Heart left ventricle (tissue), 13 donors: ENCODE measurements around the gene CDC42.

Experiments
- POLR2A ChIP-seq, 2 donors: fragments of 450-650 bp; IDR thresholded peaks; one replicate each; pipeline ENCODE4 v1.6.1; 2017; ENCODE audit warnings: antibody characterized with exemption in 2 of 2, mild to moderate bottlenecking in 2 of 2, moderate library complexity in 2 of 2
- TF ChIP-seq, protein P1 (sequence below), 12 donors: fragments of 200-600 bp; sonication (generic) in 4 of 12; IDR thresholded peaks; one replicate each; pipeline versions ENCODE4 v1.5.0 to v1.8.0; 2018 to 2022; ENCODE audit warnings: antibody characterized with exemption in 12 of 12, mild to moderate bottlenecking in 5 of 12
- donor health status: ischemic (EF 13 %, LVEDD 7.1; RV severe dilation, severe dysfunction).
- donor health status: DM: no; HTN: yes; CAD: no.
- donor health status: DM: no; HTN: no; CAD: no.
- donor health status: ischemic (EF 25% LVEDD 6.9; RV normal size, moderate dysfunction).
- donor health status: ischemic (EF 25% LVEDD 5.7; RV mildly dilated, moderate dysfunction).
- donor health status: ischemic (EF 35%, LVEDD 5.7; RV mildly dilated, moderate dysfunction).
- donor health status: nonischemic (EF 11% LVEDD 7.7; RV severe dilation, severe dysfunction).
- donor health status: DM: yes; HTN: yes; CAD: no.
- donor health status: PGD.
- donor health status: ischemic (EF 29% LVEDD 5.4; RV normal size, mild dysfunction).
- donor health status: nonischemic (EF 23%, LVEDD 6.1; RV moderate dilation, normal function).

DNA sequence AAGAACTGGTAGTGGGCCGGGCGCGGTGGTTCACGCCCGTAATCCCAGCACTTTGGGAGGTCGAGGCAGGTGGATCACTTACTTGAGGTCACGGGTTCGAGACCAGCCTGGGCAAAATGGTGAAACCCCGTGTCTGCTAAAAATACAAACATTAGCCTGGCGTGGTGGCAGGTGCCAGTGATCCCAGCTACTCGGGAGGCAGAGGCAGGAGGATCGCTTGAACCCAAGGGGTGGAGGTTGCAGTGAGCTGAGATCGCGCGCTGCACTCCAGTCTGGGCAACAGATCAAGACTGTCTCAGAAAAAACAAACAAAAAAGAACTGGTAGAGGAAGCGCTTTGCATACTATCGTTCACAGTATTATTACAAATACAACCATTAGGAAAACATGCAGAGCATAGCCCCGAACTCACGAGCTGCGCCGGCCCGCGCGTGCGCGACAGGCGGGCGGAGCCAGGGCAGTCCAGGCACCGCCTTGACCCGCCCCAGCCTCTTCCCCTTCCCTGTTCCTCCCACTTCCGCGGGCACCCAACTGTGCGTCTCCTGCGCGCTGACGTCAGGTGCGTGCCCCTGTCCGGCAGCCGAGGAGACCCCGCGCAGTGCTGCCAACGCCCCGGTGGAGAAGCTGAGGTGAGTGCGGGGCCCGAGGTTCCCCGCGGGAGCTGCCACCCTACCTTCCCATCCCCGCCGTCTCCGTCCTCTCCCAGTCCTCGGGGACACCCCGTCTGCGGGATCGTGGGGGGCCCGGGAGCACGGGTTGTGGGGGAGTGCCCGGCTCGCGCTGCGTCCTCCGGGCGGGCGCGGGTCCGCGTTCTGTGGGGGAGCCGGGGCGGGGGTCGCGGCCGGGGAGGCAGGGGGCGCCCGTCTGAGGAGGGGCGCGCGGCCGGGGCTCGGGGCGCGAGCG, at the start of gene CDC42:
- TF ChIP-seq, protein P1, sequence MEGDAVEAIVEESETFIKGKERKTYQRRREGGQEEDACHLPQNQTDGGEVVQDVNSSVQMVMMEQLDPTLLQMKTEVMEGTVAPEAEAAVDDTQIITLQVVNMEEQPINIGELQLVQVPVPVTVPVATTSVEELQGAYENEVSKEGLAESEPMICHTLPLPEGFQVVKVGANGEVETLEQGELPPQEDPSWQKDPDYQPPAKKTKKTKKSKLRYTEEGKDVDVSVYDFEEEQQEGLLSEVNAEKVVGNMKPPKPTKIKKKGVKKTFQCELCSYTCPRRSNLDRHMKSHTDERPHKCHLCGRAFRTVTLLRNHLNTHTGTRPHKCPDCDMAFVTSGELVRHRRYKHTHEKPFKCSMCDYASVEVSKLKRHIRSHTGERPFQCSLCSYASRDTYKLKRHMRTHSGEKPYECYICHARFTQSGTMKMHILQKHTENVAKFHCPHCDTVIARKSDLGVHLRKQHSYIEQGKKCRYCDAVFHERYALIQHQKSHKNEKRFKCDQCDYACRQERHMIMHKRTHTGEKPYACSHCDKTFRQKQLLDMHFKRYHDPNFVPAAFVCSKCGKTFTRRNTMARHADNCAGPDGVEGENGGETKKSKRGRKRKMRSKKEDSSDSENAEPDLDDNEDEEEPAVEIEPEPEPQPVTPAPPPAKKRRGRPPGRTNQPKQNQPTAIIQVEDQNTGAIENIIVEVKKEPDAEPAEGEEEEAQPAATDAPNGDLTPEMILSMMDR (IDR thresholded peaks at IDR 0.05), result no peak
- peak; percentile 67 to 97 for TF ChIP-seq POLR2A (IDR thresholded peaks at IDR 0.05)
